HG02840 (cell line): Measurements from ENCODE around the gene ROGDI.
A peak's percentile ranks its signal among the peaks of the same experiment; 100 is the strongest.

Experiments used
- ATAC-seq: cut with Tn5 transposase; IDR thresholded peaks from one replicate; pipeline ENCODE4 v1.9.1; 2021; ENCODE audit warnings: mild to moderate bottlenecking, moderate library complexity, moderate number of reproducible peaks; ENCODE audit not compliant: unreplicated experiment, low FRiP score

Gene ROGDI

DNA sequence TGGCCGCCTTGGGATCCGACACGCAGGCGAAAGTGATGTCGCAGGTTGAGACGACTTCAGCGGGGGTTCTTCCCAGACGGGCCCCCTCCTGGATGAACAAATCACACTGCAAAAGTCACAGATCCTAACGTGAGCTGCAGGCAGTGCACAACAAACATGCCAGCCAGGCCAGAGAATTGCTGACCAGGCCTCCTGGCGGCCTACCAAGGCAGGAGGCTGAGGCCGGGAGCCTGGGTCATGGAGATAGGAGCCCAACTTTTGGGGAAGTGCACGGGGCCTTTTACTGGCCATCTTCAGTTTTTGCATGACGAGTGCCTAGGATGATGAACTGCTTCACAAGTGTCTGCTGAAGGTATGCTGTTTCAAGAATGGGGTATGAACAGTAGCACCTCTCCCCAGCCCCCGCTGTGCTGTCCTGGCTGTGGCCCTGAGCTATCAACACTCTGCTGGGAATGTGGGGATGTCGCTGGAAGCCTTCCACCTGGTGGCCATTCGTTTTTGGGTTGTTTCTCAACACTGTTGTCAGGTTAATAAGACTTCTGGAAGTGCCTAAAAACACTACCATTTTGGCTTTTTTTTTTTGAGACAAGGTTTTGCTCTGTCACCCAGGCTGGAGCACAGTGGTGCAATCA is 12.2 kb upstream of the ROGDI start:
- ATAC-seq: no peak

DNA sequence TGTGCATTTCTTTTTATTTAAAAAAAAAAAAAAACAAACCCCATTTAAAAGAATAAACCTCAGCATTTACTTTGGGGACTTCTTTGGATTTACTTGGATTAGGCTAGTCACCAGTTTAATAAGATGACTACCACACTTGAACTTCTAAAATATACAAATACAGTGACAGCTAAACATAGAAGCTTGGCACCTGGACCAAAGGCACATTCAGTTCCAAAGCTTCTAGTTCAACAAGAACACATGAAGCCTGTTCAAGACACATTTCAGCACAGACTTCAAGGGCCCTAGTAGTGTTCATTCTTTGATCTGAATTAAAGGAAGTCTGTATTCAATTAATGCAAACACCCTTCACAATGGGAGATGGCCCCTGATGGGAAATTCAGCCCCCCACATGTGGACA is 11.6 kb upstream of the ROGDI start:
- no peak for ATAC-seq

DNA sequence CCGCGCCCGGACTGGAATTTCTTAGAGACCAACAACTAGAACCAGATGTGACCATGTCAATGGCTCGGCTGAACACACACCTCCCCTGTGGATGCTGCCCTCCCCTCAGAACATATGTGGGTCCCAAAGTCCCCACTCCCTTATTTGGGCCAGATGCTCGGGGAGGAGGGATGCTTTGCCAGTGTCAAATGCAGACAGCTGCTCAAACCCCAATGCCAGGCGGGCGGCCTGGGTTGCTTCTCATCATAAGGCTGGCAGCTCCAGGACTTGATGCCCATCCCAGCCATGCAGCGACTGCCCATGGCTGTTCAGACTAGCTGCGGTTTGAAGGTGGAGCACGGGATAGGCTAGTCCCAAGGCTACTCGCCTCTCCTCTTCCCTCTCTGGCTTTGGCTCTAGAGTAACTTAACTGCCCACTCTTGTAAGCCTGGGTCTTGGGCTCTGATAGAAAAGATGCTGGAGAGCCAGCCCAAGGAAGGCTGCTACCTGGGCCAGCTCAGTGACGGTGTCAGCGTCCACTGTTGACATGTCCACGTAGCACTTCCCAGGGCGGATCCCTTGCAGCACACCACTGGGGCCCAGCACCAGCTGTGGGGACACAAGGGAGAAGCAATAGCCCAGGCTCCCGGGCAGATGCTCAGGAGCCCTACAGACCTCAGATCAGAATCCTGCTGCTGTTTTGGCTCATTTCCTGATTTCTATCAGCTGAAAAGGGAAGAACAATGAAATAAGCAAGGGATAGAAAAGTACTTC is 11.0 kb upstream of the ROGDI start:
- no peak for ATAC-seq

DNA sequence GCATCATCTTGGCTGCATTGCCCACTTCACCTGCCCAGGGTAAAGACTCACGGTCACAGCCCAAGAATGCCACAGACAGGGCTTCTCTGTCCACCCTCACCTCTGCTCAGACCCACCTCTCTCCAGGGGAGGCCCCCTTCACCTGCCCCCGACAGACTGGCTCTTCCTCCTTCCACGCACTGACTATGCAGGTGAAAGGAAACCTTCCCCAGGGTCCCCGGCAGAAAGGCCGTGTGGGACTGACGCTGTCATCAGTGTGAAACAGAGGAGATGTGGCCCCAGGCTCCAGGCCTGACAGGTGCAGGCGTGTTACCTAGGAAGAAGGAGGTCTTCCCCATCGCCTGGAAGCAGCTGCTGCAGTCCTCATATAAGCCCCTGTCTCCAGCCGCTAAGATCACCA is 9.3 kb upstream of the ROGDI start:
- ATAC-seq: no peak

DNA sequence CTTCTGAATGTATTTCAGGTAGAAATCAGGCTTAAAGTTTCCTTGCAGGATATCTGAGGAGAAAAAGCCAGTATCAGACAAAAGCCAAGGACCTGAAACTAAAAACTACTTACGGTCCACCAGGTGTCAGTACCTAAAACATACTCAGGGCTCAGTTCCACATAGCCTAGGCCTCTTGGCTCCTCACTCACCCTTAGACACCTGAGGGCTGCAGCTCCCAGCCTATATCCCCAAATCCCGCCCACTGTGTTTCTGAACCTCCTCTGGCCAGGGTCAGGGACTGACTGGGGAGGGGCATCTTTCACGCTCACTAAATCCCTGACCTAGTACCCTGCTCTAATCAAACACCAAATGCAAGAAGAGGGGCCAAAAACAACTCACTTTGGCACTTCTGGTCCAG is 8.8 kb upstream of the ROGDI start:
- no peak for ATAC-seq

DNA sequence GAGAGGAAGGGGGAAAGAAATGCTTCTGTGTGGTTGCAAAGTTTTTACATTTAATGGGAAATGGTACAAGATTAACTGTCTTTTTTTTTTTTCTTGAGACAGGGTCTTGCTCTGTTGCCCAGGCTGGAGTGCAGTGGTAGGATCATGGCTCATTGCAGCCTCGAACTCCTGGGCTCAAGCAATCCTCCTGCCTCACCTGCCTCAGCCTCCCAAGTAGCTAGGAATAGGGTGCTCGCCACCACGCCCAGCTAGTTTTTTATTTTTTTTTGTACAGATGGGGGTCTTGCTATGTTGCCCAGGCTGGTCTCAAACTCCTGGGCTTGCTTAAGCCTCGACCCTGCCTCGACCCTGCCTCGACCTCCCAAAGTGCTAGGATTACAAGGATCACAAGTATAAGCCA is 3.8 kb upstream of the ROGDI start:
- ATAC-seq: no peak

GRCh38 chr16:4805231-4805630 is 2.8 kb upstream of the ROGDI start:
- ATAC-seq: no peak

DNA sequence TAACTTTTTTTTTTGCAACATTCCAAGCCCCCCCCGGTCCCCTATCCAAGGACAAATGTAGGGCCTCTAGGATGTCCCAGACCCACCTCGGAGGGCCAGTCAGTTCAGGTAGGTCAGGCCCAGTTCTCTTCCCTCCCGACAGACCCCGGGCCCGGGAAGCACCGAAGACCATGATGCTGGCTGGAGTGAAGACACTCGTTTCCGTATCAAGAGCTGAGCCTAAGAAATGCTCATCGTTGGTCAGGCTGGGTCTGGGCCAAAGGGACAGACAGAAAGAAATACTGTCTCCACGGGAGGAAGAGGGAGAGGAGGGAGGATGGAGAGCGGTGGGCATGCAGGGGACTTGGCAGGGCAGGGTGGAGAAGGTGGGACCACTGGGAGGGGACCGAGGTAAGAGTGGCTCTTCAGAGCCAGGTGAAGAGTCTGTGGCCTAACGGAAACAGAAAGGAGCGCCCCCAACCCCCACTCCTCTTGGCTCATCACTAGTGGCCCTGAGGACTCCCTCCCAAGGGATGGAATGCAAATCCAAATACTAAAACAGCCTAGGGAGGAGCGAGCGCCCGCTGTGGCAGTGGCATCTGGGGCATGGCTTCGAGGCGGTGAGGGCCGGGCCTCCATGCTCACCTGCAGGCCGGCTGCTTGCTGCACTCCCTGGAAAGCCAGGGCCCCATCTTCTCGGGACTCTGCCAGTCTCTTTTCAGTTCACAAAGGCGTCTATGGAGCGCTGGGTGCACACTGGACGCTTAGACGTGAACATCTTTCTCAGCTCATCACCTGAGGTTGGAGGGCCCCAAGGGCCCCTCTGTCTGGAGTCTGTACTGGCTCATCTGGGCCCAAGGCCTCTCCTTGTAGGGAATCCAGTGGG is 1.7 kb upstream of the ROGDI start:
- ATAC-seq: no peak

- no peak for ATAC-seq
These were observed 990 bp upstream of the ROGDI start for GRCh38 chr16:4803401-4803844.

DNA sequence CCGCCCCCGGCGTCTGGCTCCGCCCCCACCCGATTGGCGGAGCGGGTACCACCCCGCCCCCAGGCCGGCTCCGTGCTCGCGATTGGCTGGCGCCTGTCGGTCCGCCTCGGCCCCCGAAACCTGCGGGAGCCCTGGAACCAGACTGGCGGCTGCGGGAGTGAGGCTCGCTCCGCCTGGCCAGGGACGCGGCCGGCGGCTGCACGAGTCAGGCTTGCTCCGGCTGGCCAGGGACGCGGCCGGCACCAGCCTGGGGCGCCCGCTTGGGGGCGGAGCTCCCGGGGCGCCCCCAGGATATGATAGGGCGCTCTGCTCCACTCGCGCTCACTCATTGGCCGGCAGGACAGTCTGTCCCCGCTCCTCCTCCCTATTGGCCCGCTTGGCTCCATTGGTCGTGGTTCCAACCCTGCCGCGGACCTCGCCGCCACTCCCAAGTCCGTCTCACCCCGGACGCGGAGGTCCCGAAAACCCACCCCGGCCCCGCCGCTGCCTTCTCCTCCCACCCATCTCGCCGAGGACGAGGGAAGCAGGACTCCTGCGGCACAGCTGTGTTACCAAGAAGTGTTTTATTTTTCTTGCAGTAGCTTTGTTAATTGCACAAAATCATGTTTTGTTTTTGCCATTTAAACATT is 340 bp upstream of the ROGDI start:
- peak; percentile 96 for ATAC-seq

GRCh38 chr16:4801051-4801961 is 1.1 kb downstream of the ROGDI start:
- ATAC-seq: no peak

- ATAC-seq: no peak
These were observed 2.0 kb downstream of the ROGDI start for GRCh38 chr16:4800290-4801041.

GRCh38 chr16:4799171-4799855 is 3.1 kb downstream of the ROGDI start:
- no peak for ATAC-seq

- ATAC-seq: no peak
These were observed 4.0 kb downstream of the ROGDI start for GRCh38 chr16:4798456-4798855.

GRCh38 chr16:4797805-4798252 is 4.6 kb downstream of the ROGDI start:
- ATAC-seq: no peak

GRCh38 chr16:4796982-4797804 is 5.2 kb downstream of the ROGDI start:
- no peak for ATAC-seq

DNA sequence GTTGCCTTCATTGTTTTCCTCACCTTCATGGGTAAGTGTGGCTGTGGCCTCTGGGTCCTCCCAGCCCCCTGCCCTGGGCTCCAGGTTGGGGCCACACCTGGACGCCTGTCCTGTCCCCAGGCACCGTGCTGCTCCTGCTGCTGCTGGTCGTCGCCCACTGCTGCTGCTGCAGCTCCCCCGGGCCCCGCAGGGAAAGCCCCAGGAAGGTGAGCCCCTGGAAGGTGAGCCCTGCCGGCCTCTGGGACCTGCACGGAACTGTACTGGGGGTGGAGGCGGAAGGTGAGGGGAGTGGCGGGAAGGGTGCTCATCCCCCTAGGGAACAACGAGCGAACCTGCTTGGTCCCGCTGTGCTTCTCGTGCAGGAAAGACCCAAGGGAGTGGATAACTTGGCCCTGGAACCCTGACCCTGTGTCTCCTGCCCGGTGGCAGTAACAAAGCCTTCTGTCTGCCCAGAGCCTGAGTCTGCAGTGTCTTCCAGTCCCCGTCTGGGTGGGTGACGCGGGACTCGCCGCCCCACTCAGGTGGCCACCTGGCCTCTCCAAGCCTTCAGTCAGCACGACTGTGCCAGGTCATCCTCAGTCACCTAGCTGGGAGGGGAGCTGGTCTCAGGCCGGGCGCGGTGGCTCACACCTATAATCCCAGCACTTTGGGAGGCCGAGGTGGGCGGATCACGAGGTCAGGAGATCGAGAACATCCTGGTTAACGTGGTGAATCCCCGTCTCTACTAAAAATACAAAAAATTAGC is 6.4 kb downstream of the ROGDI start:
- ATAC-seq: no peak
